Measurements from ENCODE around the gene MAP3K15.
"Not testable (repeated sequence)": the region's sequence is repeated elsewhere in the genome, so short reads cannot be mapped to it uniquely, and the experiment has no call there.

MAP3K15 gene

GRCh38 chrX:19512961-19513360, 2.3 kb downstream of the MAP3K15 start:
- TF ChIP-seq CTCF (IDR thresholded peaks at IDR 0.05), result no peak
- H3K36me3 ChIP-seq, result no peaks in the 10 kb centered on the region
- no peak for DNase-seq
- peaks cover 0 to 7% (median 0%) of the 10 kb centered on the region in 3 donors for H3K9me3 ChIP-seq
- no peaks in the 10 kb centered on the region for H3K27me3 ChIP-seq
- H3K4me1 ChIP-seq, result peaks cover 0 to 8% (median 3%) of the 10 kb centered on the region in 4 donors
- intact Hi-C loops (cut with DNase I; ENCODE audit: low total_unique reads), result no loop called here
- no peak overlapping the region for H3K27ac ChIP-seq
- H3K4me3 ChIP-seq, result no peak overlapping the region

GRCh38 chrX:19512359-19512758, 2.9 kb downstream of the MAP3K15 start:
- Histone ChIP-seq H3K9me3 (peaks cover 0 to under 1% (median 0%) of the 10 kb centered on the region in 3 donors), H3K27ac (no peak overlapping the region), H3K4me3 (no peak overlapping the region), H3K27me3 (no peaks in the 10 kb centered on the region), H3K36me3 (no peaks in the 10 kb centered on the region), H3K4me1 (peaks cover 0 to 8% (median 3%) of the 10 kb centered on the region in 4 donors)
- no peak for DNase-seq
- no peak for TF ChIP-seq CTCF (IDR thresholded peaks at IDR 0.05)
- intact Hi-C loops (cut with DNase I; ENCODE audit: low total_unique reads), result no loop called here

GRCh38 chrX:19511796-19512195, 3.5 kb downstream of the MAP3K15 start:
- H3K27ac ChIP-seq; H3K36me3 ChIP-seq; DNase-seq; H3K27me3 ChIP-seq; H3K4me3 ChIP-seq; H3K4me1 ChIP-seq; intact Hi-C loops (cut with DNase I; ENCODE audit: low total_unique reads); H3K9me3 ChIP-seq: not testable (repeated sequence)

- no peaks in the 10 kb centered on the region for H3K9me3 ChIP-seq
- DNase-seq, result no peak
- H3K27ac ChIP-seq, result no peak overlapping the region
- no peaks in the 10 kb centered on the region for H3K27me3 ChIP-seq
- no peak overlapping the region for H3K4me3 ChIP-seq
- H3K4me1 ChIP-seq, result no peaks in the 10 kb centered on the region
- intact Hi-C loops (cut with DNase I; ENCODE audit: low total_unique reads), result no loop called here
- no peak for TF ChIP-seq CTCF (IDR thresholded peaks at IDR 0.05)
- no peaks in the 10 kb centered on the region for H3K36me3 ChIP-seq
These were observed 18.6 kb downstream of the MAP3K15 start for GRCh38 chrX:19496711-19497110.

- Histone ChIP-seq H3K9me3 (no peaks in the 10 kb centered on the region), H3K27ac (no peak overlapping the region), H3K4me1 (no peaks in the 10 kb centered on the region), H3K4me3 (no peak overlapping the region), H3K36me3 (no peaks in the 10 kb centered on the region), H3K27me3 (no peaks in the 10 kb centered on the region)
- intact Hi-C loops (cut with DNase I; ENCODE audit: low total_unique reads), result no loop called here
- TF ChIP-seq CTCF (IDR thresholded peaks at IDR 0.05), result no peak
- no peak for DNase-seq
These were observed 27.6 kb downstream of the MAP3K15 start for GRCh38 chrX:19487520-19488200.

GRCh38 chrX:19479458-19479857, 35.9 kb downstream of the MAP3K15 start:
- Histone ChIP-seq H3K9me3 (no peaks in the 10 kb centered on the region), H3K27ac (no peak overlapping the region), H3K36me3 (no peaks in the 10 kb centered on the region), H3K4me1 (no peaks in the 10 kb centered on the region), H3K27me3 (no peaks in the 10 kb centered on the region), H3K4me3 (no peak overlapping the region)
- no peak for TF ChIP-seq CTCF (IDR thresholded peaks at IDR 0.05)
- no peak for DNase-seq
- intact Hi-C loops (cut with DNase I; ENCODE audit: low total_unique reads), result no loop called here

- H3K9me3 ChIP-seq; DNase-seq; H3K27ac ChIP-seq; H3K36me3 ChIP-seq; intact Hi-C loops (cut with DNase I; ENCODE audit: low total_unique reads); H3K4me1 ChIP-seq; H3K27me3 ChIP-seq; H3K4me3 ChIP-seq: not testable (repeated sequence)
These were observed 46.9 kb downstream of the MAP3K15 start for GRCh38 chrX:19468383-19468782.

All from tibial artery (tissue), 4 donors.